DOHH2 (cell line): ENCODE measurements around the gene AKAP17A.

Experiments used
- H3F3A ChIP-seq: fragments of 200-600 bp; sonication (generic), shearing (Covaris generic); 2 replicates; pipeline ENCODE4 v1.6.0; 2016; ENCODE audit warnings: antibody characterized with exemption, mild to moderate bottlenecking; ENCODE audit not compliant: control insufficient read depth, insufficient read depth
- H3K27ac ChIP-seq: fragments of 200-600 bp; sonication (generic); 2 replicates; pipeline ENCODE4 v1.5.1; 2014; ENCODE audit warnings: low read depth, mild to moderate bottlenecking, low read length, moderate library complexity
- H3K27me3 ChIP-seq: fragments of 200-600 bp; sonication (generic); 2 replicates; pipeline ENCODE4 v1.6.1; 2014; ENCODE audit warnings: mild to moderate bottlenecking, low read length, mixed read lengths; ENCODE audit not compliant: control insufficient read depth
- H3K36me3 ChIP-seq: fragments of 200-600 bp; sonication (generic); 2 replicates; pipeline ENCODE4 v1.6.1; 2014; ENCODE audit warnings: mild to moderate bottlenecking, low read length, moderate library complexity, mixed read lengths; ENCODE audit not compliant: control insufficient read depth
- H3K4me1 ChIP-seq: fragments of 200-600 bp; sonication (generic); 2 replicates; pipeline ENCODE4 v1.6.1; 2014; ENCODE audit warnings: mild to moderate bottlenecking, low read length, mixed read lengths; ENCODE audit not compliant: control insufficient read depth
- H3K4me2 ChIP-seq: fragments of 200-600 bp; sonication (generic); 2 replicates; pipeline ENCODE4 v1.6.0; 2014; ENCODE audit warnings: mild to moderate bottlenecking, low read length, moderate library complexity
- H3K4me3 ChIP-seq: fragments of 200-600 bp; sonication (generic); 2 replicates; pipeline ENCODE4 v1.5.1; 2014; ENCODE audit warnings: mild to moderate bottlenecking, low read length, mixed read lengths
- H3K79me2 ChIP-seq: fragments of 200-600 bp; sonication (generic); 2 replicates; pipeline ENCODE4 v1.6.1; 2014; ENCODE audit warnings: mild to moderate bottlenecking, low read length, mixed read lengths; ENCODE audit not compliant: control insufficient read depth
- H3K9me2 ChIP-seq: fragments of 200-600 bp; sonication (generic); replicated peaks from 2 replicates; pipeline ENCODE4 v1.6.1; 2014; ENCODE audit warnings: mild to moderate bottlenecking, low read length, mixed read lengths; ENCODE audit not compliant: control insufficient read depth
- H3K9me3 ChIP-seq: fragments of 200-600 bp; sonication (generic); 2 replicates; pipeline ENCODE4 v1.6.1; 2014; ENCODE audit warnings: antibody characterized with exemption, low read length, mixed read lengths; ENCODE audit not compliant: control insufficient read depth, insufficient read depth
- H4K20me1 ChIP-seq: fragments of 200-600 bp; sonication (generic); 2 replicates; pipeline ENCODE4 v1.6.0; 2014; ENCODE audit warnings: low read depth, mild to moderate bottlenecking, antibody characterized with exemption, low read length, moderate library complexity; ENCODE audit not compliant: control insufficient read depth, insufficient read depth
- CTCF ChIP-seq: fragments of 200-600 bp; sonication (generic); IDR thresholded peaks from one replicate; pipeline ENCODE4 v1.5.1; 2014; ENCODE audit warnings: antibody characterized with exemption, mild to moderate bottlenecking, low read depth, low read length; ENCODE audit not compliant: poor library complexity, severe bottlenecking
- EZH2phosphoT487 ChIP-seq: fragments of 200-600 bp; sonication (generic); IDR thresholded peaks from 2 replicates; pipeline ENCODE4 v1.6.1; 2017; ENCODE audit warnings: borderline replicate concordance, mild to moderate bottlenecking, antibody characterized with exemption, low read length, moderate library complexity, mixed read lengths

The AKAP17A gene

GRCh38 chrX:1599791-1600405 is 8.5 kb downstream of the AKAP17A start:
- H3F3A ChIP-seq: 0 out of 2 replicates have a peak, but pooled peaks cover 5% of the 10 kb centered on the region
- no peaks in the 10 kb centered on the region for H3K9me2 ChIP-seq
- no peak overlapping the region for H3K4me3 ChIP-seq
- H3K27ac ChIP-seq: no peak overlapping the region
- no peak for TF ChIP-seq EZH2phosphoT487
- no peak for TF ChIP-seq CTCF
- no peaks in the 10 kb centered on the region for H3K27me3 ChIP-seq
- no peaks in the 10 kb centered on the region for H3K4me1 ChIP-seq
- H3K4me2 ChIP-seq: no peak overlapping the region
- peaks cover 67% of the 10 kb centered on the region for H3K79me2 ChIP-seq
- H3K9me3 ChIP-seq: no peaks in the 10 kb centered on the region
- peaks cover 82% of the 10 kb centered on the region for H3K36me3 ChIP-seq
- H4K20me1 ChIP-seq: peaks cover 1% of the 10 kb centered on the region; the same call in 1 of the 2 replicates

- Histone ChIP-seq H3K4me3 (no peak overlapping the region), H3K4me2 (no peak overlapping the region), H3F3A (0 out of 2 replicates have a peak, but pooled peaks cover 5% of the 10 kb centered on the region), H3K27me3 (no peaks in the 10 kb centered on the region), H3K79me2 (peaks cover 61% of the 10 kb centered on the region), H3K9me2 (no peaks in the 10 kb centered on the region), H3K4me1 (no peaks in the 10 kb centered on the region), H3K36me3 (peaks cover 76% of the 10 kb centered on the region), H3K9me3 (no peaks in the 10 kb centered on the region), H4K20me1 (no peaks in the 10 kb centered on the region), H3K27ac (no peak overlapping the region)
- TF ChIP-seq CTCF (no peak), EZH2phosphoT487 (no peak)
Measured at GRCh38 chrX:1600406-1601050, 9.1 kb downstream of the AKAP17A start.

GRCh38 chrX:1601051-1601767 is 9.8 kb downstream of the AKAP17A start:
- no peaks in the 10 kb centered on the region for H4K20me1 ChIP-seq
- H3F3A ChIP-seq: 0 out of 2 replicates have a peak, but pooled peaks cover 5% of the 10 kb centered on the region
- H3K9me3 ChIP-seq: no peaks in the 10 kb centered on the region
- no peak overlapping the region for H3K27ac ChIP-seq
- peaks cover 54% of the 10 kb centered on the region for H3K79me2 ChIP-seq
- H3K36me3 ChIP-seq: peaks cover 69% of the 10 kb centered on the region
- H3K9me2 ChIP-seq: no peaks in the 10 kb centered on the region
- no peaks in the 10 kb centered on the region for H3K27me3 ChIP-seq
- H3K4me2 ChIP-seq: no peak overlapping the region
- no peaks in the 10 kb centered on the region for H3K4me1 ChIP-seq
- TF ChIP-seq EZH2phosphoT487: no peak
- H3K4me3 ChIP-seq: no peak overlapping the region

- TF ChIP-seq EZH2phosphoT487 (no peak), CTCF (no peak)
- Histone ChIP-seq H3K4me1 (no peaks in the 10 kb centered on the region), H3K4me2 (no peak overlapping the region), H3K27ac (no peak overlapping the region), H3K4me3 (no peak overlapping the region), H3K36me3 (peaks cover 67% of the 10 kb centered on the region), H3K9me2 (no peaks in the 10 kb centered on the region), H3K9me3 (no peaks in the 10 kb centered on the region), H3K27me3 (no peaks in the 10 kb centered on the region), H3K79me2 (peaks cover 52% of the 10 kb centered on the region), H3F3A (0 out of 2 replicates have a peak, but pooled peaks cover 5% of the 10 kb centered on the region), H4K20me1 (no peaks in the 10 kb centered on the region)
Measured at GRCh38 chrX:1601768-1602085, 10.3 kb downstream of the AKAP17A start.
